ENCODE data around the gene HOXB1. TPM values are rescaled to one million over a fixed set of nuclear protein-coding genes. Genes with fewer than 3 reads are reported as not detected.

HOXB1 gene
- total RNA-seq, 1 experiment from 2014 or later, result not detected

DNA sequence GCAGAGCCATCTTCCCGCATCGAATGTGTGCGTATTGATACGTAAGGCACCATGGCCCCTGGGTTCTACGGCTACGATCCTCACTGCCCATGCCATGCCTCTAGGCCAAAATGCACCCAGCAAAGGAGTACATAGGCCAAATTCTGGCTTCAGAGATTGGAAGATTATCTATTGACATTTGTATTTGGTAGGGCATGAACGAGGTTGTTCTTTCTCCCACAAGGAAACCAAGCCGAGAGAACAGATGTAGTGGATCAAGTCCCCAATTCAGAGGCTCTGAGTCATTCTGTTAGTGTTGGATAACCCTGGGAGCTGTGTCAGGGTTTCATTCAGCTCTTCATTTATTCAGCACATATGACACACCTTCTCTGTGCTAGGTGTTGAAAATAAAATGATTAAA lies 36.5 kb downstream of the HOXB1 start:
- DNase-seq (ENCODE audit: low spot score), result no peak

DNA sequence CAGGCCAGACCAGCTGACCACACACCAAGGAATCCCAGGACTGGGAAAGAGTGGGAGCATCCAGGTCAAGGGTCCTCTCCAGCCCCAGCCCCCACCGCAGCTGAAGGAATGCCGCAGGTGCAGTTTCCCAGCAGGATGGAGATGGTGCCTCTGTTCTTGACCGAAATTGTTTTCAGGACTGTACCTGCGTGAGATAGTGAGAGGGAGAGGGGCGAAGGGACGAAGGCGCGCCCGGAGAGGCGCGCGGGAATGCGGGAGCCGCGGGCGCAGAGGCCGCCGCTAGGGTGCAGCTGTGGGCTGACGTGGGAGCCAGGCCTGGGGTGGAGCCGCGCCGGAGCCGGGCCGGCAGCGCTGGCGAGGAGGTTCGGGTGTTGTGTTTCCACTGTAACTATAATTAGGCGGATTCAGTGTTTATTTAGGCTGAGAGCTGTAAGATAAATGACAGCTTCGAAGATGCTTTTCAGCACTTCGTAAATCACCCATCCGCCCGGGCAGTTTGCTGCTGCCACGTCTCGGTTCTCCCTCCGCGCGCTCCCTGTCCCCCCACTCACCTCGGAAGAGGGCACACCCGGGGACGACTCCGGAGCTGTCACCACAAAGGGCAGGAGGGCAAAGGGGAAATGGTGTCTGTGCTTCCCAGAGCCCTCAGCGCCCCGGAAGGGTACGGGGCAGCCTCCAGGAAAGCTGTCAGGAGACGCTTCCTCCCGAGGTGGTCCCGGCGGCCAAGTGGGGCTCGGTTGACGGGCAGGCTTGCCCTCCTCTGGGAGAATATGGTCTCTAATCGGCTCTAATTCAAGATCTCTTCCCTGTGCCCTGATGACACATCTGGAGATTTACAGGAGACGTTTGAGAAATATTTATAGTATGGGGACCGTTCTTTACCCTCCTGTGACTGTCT lies 38.2 kb downstream of the HOXB1 start:
- peak; percentile 50 for DNase-seq (ENCODE audit: low spot score)

DNA sequence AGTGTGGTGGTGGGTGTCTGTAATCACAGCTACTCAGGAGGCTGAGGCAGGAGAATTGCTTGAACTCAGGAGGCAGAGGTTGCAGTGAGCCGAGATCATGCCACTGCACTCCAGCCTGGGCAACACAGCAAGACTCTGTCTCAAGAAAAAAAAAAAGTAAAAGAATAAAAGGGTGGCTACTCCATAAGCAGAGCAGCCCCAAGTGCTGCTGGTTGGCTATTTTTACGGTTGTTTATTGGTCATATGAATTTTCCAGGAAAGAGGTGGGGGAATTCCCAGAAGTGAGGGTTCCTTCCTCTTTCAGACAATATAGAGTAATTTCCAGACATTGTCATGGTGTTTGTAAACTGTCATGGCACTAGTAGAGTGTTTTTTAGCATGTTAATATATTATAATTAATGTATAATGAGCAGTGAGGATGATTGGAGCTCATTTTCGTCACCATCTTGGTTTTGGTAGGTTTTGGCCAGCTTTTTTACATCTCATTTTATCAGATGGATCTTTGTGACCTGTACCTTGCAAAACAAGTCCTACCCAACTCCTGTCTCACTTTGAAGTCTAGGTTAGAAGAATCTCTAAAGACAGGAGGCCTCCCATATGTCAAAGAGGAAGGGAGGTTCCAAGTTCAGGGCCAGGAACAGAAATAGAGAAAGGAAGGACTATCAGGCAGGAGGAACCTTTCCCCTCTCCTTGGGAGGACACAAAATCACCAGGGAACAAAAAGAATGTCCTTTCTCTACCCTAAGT lies 39.1 kb downstream of the HOXB1 start:
- no peak for DNase-seq (ENCODE audit: low spot score)

DNA sequence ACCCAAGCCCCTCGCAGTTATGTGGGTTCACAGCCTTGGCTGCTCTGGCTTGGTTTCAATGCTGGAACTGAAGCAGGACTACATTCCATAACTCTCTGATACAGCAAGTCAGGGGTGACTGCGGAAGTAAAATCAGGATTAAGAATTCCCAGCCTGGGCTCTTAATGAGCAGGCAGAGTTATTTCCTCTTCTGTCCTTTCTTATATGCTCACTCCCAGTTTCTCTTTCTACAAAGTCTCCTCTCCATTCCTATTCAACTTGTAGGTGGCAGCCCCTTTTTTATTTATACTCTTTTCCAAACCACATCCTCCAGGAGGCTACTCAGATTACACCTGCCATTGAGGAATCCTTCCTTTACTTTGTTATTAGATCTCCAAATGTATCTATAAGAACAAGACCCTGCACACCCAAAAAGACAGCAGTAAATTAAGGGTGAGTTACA lies 40.3 kb downstream of the HOXB1 start:
- DNase-seq (ENCODE audit: low spot score), result no peak

DNA sequence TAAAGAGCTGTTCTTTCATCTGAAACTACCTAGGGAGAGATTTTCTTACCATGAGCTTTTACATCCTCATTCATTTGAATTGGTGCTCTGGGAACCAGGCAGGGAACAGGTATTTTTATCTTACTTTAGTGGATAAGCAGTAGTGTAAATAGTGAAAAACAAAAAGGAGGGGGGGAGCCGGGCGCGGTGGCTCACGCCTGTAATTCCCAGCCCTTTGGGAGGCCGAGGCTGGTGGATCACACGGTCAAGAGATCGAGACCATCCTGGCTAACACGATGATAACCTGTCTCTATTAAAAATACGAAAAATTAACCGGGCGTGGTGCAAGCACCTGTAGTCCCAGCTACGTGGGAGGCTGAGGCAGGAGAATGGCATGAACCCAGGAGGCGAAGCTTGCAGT lies 41.0 kb downstream of the HOXB1 start:
- no peak for DNase-seq (ENCODE audit: low spot score)

DNA sequence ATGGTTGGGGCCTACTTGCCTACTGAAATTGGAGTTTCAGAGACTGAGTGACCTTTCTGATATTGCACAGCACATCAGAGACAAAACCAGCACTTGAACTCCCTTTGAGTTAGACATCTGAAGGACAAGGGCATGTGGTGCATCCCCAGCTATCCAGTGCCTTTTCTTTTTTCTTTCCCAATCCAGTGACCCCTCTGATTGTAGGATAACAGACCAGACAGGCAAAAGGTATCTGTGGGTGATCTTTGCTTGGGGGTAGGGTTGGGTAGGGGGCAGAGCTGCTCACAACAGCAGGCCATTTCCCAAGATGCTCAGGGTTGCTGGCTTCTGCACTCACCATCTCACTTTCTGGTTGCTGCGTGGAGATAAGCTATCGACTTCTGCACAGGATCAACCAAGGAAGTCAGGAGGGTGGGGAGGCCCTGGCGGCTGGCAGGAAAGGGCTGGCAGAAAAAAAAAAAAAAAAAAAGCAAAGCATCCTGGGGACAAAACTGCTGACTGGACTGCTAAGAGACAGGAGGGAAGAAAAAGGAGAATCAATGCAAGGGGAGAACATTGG lies 42.2 kb downstream of the HOXB1 start:
- DNase-seq (ENCODE audit: low spot score), result no peak

DNA sequence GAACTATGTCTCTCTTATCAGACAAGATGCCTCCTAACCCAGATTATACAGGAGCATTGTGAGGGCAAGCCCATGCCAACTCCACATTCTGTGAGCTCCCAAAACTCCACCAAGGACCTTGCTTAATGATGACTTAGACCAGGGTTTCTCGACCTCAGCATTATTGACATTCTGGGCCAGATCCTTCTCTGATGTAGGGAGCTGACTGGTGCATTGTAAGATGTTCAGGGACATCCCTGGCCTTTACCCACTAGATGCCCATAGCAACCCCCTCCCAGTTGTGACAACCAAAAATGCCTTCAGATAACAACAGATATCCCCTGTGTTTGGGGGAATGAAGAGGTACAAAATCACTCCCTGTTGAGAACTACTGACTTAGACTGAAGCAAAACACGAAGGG lies 43.6 kb downstream of the HOXB1 start:
- DNase-seq (ENCODE audit: low spot score), result no peak

DNA sequence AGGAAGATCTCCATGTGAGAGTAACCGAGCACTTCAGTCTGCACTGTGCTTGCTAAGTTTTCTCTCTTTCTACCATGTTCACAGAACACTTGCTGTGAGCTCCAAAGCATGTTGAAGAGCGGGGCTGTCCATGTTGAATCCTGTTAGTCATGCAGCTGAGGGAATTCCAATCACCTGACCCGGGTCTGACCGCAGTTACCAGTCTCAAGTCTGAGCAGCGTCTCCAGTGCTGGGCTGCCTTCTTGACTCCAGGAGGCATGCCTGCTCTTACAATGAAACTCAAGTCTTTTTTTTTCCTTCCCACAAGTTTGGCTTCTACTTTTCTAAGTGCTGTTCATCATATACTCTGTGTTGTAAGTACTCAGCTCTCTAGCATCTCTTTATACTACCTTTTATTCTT lies 44.3 kb downstream of the HOXB1 start:
- peak; percentile 95 for DNase-seq (ENCODE audit: low spot score)

DNA sequence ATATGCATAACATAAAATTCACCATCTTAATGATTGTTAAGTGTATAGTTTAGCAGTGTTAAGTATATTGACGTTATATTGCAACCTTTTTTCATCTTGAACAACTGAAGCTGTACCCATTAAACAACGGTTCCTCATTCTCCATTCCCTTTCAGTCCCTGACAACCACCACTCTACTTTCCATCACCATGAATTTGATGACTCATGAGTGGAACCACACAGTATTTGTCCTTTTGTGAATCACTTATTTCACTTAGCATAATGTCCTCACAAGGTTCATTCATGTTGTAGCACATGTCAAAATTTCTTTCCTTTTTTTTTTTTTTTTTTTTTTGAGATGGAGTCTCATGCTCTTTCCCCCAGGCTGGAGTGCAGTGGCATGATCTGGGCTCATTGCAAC lies 46.0 kb downstream of the HOXB1 start:
- DNase-seq (ENCODE audit: low spot score), result peak; percentile 86

DNA sequence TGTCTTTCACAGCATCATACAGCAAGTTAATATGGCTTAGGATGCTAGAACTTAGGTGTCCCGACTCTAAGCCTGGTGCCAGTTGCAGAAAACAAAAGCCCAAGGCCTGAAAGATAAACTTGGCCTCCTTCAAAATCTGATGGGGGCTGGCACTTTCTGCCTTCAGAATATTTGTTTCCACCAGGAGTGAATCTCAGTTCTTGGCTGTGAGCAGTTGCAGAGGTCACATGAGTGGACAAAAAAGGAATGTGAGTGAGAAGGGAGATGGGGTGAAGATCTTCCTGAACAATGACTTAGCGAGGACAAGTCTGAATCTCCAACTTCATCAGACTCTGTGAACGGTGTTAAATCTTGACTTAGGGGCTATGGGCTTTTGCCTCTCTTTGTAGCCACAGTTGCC lies 46.6 kb downstream of the HOXB1 start:
- peak; percentile 49 for DNase-seq (ENCODE audit: low spot score)

DNA sequence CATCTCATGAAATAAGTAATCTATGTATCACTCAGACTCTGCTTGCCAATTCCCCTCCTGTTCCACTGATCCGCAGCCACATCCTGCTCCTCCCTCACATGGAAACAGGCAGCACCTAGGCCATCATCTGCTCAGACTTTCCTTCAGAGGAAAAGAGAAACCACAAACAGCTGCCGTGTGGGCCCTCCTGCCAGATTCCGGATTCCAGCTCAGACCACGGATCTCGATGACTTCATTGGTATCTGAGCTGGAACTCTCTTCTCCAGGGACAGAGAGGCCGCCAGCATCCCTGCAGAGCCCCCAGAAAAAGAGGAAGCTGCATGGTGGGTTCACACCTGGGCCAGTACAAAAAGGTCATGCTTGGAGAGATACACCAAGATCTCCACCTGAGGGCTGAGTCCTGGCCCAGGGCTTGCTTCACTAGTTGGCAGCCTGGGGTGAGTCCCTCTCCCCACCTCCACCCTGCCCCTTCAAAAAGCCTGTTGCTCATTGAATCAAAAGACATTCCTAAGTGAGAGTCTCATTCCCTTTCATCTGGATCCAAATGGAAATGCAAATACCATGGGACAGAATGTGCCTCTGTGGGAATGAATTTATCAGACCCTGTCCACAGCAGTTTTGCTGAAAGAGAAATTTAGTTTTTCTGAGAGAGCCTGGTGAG lies 47.2 kb downstream of the HOXB1 start:
- peak; percentile 99 for DNase-seq (ENCODE audit: low spot score)

DNA sequence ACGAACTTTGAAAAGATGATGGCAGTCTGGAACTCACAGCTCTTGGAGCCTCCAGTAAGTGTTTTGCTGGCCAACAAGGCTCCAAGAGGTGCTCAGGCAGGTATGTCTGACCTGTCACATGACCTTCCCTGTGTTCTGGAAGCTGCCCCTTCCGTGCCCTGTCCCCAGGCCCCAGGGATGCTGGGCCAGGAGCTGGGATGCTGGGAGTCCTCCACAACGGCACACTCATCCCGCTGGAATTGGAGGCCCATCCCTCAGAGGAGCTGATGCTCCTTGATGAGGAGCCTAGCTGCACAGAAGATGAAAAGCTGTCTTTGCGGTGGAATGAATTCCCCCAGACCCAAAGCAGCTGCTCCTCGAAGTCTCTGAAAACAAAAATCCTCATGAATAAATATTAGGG lies 47.8 kb downstream of the HOXB1 start:
- DNase-seq (ENCODE audit: low spot score), result no peak

DNA sequence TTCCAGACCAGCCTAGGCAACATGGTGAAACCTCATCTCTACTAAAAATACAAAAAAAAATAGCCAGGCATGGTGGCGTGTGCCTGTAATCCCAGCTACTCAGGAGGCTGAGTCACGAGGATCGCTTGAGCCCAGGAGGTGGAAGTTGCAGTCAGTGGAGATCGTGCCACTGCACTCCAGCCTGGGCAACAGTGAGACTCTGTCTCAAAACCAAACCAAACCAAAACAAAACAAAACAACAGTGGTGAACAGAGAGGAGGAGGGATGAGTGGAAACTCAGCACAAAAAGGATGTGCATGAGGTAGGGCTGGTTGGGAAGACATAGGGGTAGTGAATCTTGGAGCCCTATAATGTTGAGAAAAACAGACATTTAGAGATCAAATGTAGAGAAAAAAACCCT lies 48.5 kb downstream of the HOXB1 start:
- peak; percentile 53 for DNase-seq (ENCODE audit: low spot score)

DNA sequence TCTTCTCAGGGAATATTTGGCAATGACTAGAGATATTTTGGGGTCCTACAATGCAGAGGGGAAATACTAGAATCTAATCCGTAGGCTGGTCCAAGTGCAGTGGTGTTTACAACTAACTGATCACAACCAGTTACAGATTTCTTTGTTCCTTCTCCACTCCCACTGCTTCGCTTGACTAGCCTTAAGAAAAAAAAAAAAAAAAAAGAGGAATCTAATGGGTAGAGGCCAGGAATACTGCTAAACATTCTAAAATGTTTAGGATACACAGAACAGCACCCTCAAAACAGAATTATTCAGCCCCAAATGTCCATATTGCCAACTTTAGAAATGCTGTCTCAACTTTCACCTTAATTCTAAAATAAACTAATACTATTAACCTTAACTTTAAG lies 51.8 kb downstream of the HOXB1 start:
- no peak for DNase-seq (ENCODE audit: low spot score)

Other genes with a start within 250 kb of the HOXB1 start
- gene SKAP1, start 100.8 kb downstream of the HOXB1 start, total RNA-seq (2014; rRNA removed; shearing (Covaris generic)), result not detected in 2 replicates
- gene HOXB2, start 14.1 kb upstream of the HOXB1 start, total RNA-seq (2014; rRNA removed; shearing (Covaris generic)), result 5.3 and 11.1 TPM in 2 replicates
- gene HOXB4, start 47.3 kb upstream of the HOXB1 start, total RNA-seq (2014; rRNA removed; shearing (Covaris generic)), result 0.45 TPM in 2 replicates
- gene HOXB3, start 59.2 kb upstream of the HOXB1 start, total RNA-seq (2014; rRNA removed; shearing (Covaris generic)), result 2.0 and 5.6 TPM in 2 replicates
- 0.43 TPM in 1 of 2 replicates, not detected in the other for gene HOXB5, start 62.8 kb upstream of the HOXB1 start, total RNA-seq (2014; rRNA removed; shearing (Covaris generic))
- gene HOXB6, start 74.0 kb upstream of the HOXB1 start, total RNA-seq (2014; rRNA removed; shearing (Covaris generic)), result 1.4 and 3.1 TPM in 2 replicates
- gene HOXB7, start 80.0 kb upstream of the HOXB1 start, total RNA-seq (2014; rRNA removed; shearing (Covaris generic)), result 21.2 and 22.4 TPM in 2 replicates
- 1.2 and 6.3 TPM in 2 replicates for gene HOXB8, start 84.3 kb upstream of the HOXB1 start, total RNA-seq (2014; rRNA removed; shearing (Covaris generic))
- gene HOXB9, start 95.3 kb upstream of the HOXB1 start, total RNA-seq (2014; rRNA removed; shearing (Covaris generic)), result 23.1 and 26.1 TPM in 2 replicates
- not detected in 2 replicates for gene PRAC1, start 191.5 kb upstream of the HOXB1 start, total RNA-seq (2014; rRNA removed; shearing (Covaris generic))
- not detected in 2 replicates for gene PRAC2, start 192.2 kb upstream of the HOXB1 start, total RNA-seq (2014; rRNA removed; shearing (Covaris generic))
- 3.3 and 3.8 TPM in 2 replicates for gene HOXB13, start 197.7 kb upstream of the HOXB1 start, total RNA-seq (2014; rRNA removed; shearing (Covaris generic))

Data from H4 (cell line).